Fibroblast of villous mesenchyme (primary cell): ENCODE results near the gene DLG4. TPM values are rescaled to one million over a fixed set of nuclear protein-coding genes. Genes with fewer than 3 reads are reported as not detected.

ENCODE experiments used
- DNase-seq: peaks from one replicate; pipeline ENCODE4 v3.0.0-alpha.2; 2010; ENCODE audit warnings: low read depth
- H3K4me3 ChIP-seq: 2 replicates; pipeline ENCODE4 v1.5.1; 2011; ENCODE audit warnings: low read depth, mild to moderate bottlenecking, low read length
- total RNA-seq: library from RNA; depleted of rRNA; stranded (reverse); fragments of >200 nt; gene quantifications from 2 replicates; pipeline ENCODE4 v1.2.3, GENCODE V29; 2012
- TF ChIP-seq, protein P1 (sequence below): IDR thresholded peaks from 2 replicates; pipeline ENCODE4 v1.5.1; 2012; ENCODE audit warnings: low read depth, mild to moderate bottlenecking, low read length; ENCODE audit not compliant: insufficient read depth

DLG4 gene
- total RNA-seq, 1 donor = 14.2 TPM

DNA sequence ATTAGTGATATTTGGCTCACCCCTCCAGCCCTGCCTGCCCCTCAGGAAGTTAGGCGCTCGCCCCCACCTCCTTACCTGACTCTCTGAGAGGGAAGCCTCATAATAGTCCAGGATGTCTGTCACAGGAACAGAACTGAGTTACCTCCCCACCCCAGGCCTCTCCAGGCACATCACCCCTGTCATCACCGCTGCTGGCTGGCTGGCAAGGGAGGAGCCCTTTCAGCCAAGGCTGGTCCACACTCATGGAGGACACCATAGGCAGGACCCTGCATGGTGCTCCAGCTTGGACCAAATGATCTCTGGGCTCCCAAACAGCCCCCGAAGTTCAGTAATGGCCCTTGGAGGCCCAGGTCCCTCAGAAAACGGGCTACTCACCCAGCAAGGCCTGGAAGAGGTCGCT lies 1.5 kb downstream of the DLG4 start:
- TF ChIP-seq, protein P1, sequence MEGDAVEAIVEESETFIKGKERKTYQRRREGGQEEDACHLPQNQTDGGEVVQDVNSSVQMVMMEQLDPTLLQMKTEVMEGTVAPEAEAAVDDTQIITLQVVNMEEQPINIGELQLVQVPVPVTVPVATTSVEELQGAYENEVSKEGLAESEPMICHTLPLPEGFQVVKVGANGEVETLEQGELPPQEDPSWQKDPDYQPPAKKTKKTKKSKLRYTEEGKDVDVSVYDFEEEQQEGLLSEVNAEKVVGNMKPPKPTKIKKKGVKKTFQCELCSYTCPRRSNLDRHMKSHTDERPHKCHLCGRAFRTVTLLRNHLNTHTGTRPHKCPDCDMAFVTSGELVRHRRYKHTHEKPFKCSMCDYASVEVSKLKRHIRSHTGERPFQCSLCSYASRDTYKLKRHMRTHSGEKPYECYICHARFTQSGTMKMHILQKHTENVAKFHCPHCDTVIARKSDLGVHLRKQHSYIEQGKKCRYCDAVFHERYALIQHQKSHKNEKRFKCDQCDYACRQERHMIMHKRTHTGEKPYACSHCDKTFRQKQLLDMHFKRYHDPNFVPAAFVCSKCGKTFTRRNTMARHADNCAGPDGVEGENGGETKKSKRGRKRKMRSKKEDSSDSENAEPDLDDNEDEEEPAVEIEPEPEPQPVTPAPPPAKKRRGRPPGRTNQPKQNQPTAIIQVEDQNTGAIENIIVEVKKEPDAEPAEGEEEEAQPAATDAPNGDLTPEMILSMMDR = no peak
- H3K4me3 ChIP-seq = peak overlapping the region; percentile 77
- no peak for DNase-seq

DNA sequence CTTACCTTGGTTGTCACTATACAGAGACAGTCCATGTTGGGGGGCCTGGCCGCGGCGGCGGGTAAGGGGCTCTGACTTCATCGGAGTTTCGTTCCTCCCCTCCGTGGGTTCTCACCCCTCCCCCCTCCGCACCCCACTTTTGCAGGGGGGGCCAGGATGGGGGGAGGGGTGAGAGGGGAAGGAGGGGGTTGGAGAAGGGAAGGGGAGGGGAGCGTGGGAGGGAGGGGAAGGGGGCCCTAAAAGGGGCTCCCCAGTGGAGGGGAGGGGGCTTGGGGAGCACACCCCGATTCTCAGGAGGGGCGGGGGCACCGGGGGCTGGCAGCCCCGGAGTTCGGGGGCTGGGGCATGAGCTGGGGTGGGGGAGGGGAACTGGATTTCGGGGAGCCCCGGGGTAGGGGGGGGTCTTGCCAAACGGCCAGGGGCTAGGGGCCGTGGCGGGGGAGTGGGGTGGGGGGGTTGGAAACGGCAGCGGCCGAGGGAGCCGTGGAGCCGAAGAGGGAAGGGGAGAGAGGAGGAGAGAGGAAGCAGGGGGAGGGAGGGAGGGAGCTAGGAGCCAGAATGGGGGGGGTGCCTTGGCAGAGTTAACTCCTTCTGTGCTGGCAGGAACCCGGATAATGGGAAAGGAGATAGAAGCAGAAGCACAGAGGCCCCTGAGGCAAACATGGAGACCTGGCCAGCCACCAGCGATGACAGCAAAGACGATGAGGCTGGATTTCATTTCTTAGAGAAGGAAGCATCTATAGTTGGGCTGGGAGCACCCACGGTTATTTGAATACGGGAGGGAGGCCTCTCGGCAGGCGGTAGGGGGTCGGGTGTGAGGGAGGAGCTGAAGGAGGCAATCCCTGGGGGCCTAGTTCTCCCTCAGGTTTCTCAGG lies 2.3 kb downstream of the DLG4 start:
- peak; percentile 65 for DNase-seq
- TF ChIP-seq, protein P1 = no peak
- H3K4me3 ChIP-seq = peak overlapping the region; percentile 77

DNA sequence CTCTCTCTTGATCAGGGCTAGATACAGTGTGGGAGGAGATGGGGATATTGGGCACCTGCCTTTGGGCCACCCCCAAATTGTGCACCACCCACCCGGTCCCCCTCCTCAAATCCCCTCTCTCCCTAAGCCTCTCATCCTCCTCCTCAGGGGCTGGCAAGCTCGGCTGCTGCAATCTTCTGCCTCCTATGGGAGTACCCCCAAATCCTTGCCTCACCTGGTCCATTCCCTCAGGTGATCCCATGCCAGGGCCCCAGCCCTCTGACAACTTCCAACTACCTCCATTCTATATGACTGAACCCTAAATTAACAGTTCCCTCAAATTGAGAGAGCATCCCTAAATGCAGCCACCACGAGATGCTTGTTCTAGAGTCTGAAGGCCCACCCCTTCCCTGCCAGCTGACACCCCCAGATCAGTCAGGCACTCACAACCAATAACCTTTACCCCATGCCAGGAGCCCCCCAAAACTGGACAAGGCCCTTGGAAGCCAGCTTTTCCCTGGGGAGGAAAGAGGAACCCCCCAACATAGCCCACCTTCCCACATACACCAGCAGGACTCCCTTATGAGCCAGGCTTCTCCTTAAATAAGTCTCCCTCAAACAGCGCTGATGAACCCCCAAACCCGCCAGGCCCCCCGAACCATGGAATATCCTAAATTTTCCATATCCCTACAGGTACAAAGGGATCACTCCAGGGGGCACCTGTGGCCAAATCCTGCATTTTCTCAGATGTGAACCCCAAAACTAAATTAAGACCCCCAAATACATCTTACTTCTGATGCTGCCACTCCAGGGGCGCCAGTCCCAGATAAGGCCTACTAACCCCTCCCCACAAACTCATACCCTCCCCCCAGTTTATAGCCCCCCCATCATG lies 3.2 kb downstream of the DLG4 start:
- TF ChIP-seq, protein P1 = no peak
- DNase-seq = no peak
- peak overlapping the region; percentile 77 for H3K4me3 ChIP-seq

DNA sequence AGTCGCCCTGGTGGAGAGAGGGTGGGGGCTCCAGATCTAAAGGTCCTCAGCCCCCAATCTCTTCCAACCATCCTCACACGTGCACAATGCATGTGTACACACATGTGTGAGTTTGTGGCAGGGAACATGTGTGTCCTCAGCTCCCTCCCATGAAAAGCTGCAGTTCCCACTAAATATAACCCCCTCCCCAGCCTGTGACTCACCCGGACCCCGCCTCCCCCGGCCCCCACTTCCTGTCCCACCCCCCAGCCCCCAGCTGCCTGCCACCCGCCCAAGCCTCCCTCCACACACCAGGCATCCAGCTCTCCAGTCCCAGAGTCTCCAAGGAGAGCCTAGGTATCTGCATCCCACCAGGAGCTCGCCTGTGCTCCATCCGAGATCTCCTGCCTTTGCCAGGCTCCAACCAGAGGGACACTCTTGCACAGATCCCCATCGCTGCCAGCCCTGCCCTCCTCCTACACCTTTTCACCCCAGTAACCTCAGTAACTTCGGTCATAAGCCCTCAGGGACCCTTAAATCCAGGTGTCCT lies 3.9 kb downstream of the DLG4 start:
- peak overlapping the region; percentile 77 for H3K4me3 ChIP-seq
- TF ChIP-seq, protein P1 = no peak
- peak; percentile 20 for DNase-seq

DNA sequence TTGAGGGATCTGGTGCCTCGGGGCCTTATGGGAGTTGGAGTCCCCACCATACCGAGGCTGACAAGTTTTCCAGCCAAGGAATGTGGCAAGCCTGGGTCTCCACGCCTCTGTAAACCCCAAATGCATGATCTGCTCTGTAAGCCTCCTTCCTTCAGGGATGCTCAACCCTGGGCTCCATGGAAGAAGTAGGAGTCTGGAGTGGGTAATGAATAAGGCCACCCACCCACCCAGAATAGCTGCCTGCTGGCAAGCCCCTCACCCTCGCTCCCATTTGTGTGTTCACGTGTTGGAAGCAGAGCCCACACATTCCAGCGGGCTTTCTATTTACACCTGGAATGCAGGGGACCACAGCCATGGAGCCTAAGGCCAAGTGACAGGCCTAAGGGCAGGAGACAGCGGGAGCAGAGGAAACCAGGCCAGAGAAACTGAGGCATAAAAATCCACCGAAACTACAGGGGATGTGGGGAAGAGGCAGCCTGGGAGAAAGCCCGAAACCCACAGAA lies 4.4 kb downstream of the DLG4 start:
- peak overlapping the region; percentile 62 for H3K4me3 ChIP-seq
- TF ChIP-seq, protein P1 = no peak
- no peak for DNase-seq

DNA sequence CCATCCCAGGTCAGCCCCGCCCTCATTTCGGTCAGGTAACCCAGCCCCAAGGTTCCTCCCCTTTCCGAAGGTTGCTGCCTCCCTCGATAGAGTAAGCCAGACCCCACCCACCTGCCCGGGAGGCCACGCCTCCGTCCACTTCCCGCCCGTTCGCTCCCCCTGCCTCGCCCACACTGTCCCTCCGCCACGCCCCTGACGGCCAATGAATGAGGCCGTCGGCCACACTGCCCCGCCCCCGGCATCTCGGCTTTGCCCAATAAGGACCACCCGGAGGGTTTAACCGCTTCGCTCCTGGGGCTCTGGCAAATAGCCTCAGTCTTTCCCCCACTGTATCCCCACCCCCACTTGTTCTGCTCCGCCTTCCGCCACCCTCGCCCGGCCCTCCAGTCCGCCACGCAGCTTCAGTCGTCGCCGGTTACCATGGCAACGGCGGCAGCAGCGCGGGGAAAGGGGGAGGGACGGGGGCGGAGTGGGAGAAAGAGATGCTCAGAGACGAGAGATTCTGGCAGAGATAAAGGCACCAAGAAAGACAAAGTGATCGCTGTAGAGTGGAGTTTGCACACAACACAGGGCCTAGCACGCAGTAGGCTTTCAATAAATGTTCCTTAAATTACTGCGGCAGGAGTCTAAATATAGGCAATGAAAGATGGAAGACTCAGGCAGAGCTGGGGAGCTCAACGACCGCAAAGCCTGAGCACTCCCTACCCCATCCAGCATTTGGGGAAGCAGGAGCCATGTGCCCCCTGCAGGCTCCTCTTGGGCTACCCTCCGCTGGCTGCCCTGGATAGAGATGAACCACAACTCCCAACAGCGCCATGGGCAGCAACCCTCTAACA lies 5.1 kb downstream of the DLG4 start:
- TF ChIP-seq, protein P1 = peak; percentile 57

More for the DNA sequence above, 5.1 kb downstream of the DLG4 start:
- DNase-seq = peak; percentile 96
- H3K4me3 ChIP-seq = peak overlapping the region; percentile 62
